HG02623 (cell line): ENCODE results near the gene KCNAB1.
A peak's percentile ranks its signal among the peaks of the same experiment; 100 is the strongest.
"Not testable (repeated sequence)": the region's sequence is repeated elsewhere in the genome, so short reads cannot be mapped to it uniquely, and the experiment has no call there.

Source experiments
- ATAC-seq: cut with Tn5 transposase; IDR thresholded peaks from one replicate; pipeline ENCODE4 v1.9.1; 2021; ENCODE audit warnings: moderate library complexity; ENCODE audit not compliant: unreplicated experiment

KCNAB1 gene

DNA sequence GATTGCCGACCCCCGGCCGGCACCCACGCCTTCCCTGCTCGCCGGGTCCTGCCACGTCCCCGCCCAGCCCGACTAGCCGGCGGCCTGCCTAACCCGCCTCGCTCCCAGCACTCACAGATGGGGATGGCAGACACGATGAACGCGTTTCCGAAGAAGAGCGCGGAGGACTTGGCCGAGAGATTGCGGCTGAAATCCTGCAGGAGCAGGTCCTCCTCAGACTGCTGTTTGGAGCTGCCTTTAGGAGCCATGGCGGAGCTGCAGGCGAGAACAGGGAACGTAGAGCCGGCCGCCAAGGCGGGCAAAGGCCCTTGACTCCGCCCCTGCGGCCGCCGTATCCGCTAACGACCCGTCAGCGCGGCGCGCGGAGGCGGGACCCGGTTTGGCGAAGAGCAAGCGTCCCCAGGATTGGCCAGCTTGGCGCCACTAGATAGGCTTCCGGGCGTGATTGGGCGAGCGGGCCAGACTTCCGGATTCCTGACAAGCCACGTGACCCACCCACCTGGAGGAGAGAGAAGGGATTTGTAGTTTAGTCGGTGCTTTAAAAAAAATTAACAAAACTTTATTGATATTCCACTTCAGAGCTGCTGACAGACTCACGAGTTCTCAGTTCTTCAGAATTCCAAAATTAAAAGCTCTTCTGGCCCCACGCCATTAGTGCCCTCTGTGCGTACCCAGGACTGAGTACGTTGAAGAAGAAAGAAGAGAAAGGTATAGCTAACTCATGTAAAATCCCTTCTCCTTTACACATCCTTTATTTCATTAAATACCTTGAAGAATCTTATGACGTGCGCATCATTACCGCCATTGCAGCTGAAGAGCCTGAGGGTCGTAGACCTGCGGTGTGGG, 434.7 kb downstream of the KCNAB1 start, which contains the start of gene SSR3:
Gene SSR3, minus strand, starts transcription at position 276 of the 846 bp plus-strand sequence. Its CDS starts 28 bp downstream, at position 248.
- ATAC-seq = peak; percentile 99

DNA sequence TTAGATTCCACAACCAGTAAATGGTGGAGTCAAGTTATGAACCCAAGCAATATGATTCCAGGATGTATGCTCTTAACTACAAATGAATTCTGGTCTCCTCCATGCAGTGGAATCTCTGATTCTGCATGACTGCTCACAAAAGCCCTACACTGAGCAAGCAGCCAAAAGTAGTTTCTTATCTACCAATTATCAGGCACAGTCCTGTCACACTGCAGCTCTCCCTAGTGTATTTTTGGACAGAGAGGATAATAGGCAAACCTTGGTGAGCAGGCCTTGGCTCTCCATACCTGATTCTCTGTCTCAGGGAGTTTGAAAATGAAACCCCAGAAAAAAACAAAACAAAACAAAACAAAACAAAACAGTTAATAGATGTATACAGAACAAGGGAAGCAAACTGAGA, 438.0 kb downstream of the KCNAB1 start:
- no peak for ATAC-seq

DNA sequence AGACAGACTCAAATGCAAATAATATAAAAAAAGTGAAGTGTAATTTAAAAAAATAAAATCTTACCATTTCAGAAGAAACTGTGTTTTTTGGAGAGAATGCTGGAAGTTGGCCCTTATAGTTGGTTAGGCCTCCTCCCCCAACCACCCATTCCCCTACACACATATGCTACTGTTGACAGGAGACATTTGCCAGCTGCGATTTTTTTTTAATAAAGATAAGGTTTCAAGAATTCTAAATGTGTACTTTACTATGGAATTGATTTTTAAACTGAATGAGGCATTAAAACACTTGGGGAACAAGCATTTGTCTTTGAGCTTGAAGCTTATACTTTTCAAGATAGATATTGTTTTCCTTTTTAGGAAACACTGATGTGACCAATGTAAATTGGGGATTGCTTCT, 438.9 kb downstream of the KCNAB1 start:
- no peak for ATAC-seq

DNA sequence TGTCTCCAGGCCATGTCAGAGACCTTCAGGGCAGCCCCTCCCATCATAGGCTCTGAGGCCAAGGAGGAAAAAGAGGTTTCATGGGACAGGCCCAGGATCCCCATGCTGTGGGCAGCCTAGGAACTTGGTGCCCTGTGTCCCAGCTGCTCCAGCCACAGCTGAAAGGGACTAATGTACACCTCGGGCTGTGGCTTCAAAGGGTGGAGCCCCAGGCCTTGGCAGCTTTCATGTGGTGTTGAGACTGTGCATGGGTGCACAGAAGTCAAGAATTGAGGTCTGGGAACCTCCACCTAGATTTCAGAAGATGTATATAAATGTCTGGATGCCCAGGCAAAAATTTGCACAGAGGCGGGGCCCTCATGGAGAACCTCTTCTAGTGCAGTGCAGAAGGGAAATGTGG, 441.2 kb downstream of the KCNAB1 start:
- ATAC-seq = no peak

DNA sequence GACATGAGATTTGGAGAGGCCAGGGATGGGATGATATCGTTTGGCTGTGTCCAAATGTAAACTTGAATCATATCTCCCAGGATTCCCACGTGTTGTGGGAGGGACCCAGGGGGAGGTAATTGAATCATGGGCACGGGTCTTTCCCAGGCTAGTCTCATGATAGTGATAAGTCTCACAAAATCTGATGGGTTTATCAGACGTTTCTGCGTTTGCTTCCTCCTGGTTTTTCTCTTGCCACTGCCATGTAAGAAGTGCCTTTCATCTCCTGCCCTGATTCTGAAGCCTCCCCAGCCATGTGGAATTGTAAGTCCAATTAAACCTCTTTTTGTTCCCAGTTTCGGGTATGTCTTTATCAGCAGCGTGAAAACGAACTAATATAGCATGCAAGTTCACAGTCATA, 442.1 kb downstream of the KCNAB1 start:
- not testable (repeated sequence) for ATAC-seq

DNA sequence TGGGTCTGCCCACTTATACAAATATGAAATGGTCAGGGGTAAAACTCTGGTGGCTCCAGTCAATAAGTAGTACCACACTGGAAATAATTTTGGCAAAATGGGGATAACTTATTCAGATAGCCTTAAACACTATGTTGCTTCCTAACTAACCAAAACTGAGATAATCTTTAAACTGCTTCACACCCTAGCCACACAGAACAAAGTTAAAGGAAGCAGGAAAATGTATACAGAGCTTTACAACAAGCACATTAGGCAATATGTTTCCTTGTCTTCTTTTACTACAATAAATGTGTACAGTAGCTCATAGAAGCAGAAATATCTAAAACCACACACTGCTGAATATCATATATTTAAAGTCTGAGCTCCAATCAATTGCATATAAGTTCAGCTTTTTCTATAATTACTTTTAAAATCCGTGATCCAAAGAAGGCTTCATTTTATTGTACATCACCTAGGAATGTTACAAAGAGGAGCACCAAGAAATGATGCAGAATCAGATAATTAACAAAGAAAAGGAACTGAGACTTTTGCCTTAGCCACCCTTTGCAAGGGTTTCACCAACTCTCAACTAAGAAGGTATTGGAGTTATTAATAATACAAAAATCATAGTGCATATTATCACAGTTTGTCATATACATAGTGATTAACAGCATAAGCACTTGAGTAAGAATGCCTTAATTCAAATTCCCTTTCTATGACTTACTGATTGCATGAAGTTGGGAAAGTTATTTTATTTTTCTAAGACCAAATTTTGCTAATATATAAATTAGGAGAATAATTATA, 443.7 kb downstream of the KCNAB1 start:
- ATAC-seq = no peak

DNA sequence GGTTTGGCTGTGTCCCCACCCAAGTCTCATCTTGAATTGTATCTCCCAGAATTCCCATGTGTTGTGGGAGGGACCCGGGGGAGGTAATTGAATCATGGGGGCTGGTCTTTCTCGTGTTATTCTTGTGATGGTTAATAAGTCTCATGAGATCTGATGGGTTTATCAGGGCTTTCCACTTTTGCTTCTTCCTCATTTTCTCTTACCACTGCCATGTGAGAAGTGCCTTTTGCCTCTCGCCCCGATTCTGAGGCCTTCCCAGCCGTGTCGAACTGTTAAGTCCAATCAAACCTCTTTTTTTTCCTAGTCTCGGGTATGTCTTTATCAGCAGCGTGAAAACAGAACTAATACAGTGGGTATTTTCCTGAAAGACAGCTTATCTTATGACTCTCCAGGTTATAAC, 448.6 kb downstream of the KCNAB1 start:
- not testable (repeated sequence) for ATAC-seq

DNA sequence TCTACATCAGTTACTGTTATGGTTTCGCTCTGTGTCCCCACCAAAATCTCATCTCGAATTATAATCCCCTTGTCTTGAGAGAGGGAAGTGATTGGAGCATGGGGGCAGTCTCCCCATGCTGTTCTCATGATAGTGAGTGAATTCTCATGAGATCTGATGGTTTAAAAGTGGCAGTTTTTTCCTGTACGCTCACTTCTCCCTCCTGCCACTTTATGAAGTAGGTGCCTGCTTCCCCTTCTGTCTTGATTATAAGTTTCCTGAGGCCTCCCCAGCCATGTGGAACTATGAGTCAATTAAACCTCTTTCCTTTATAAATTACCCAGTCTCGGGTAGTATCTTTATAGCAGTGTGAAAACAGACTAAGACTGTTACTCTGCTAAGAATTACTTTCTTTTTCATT, 449.5 kb downstream of the KCNAB1 start:
- ATAC-seq = not testable (repeated sequence)

DNA sequence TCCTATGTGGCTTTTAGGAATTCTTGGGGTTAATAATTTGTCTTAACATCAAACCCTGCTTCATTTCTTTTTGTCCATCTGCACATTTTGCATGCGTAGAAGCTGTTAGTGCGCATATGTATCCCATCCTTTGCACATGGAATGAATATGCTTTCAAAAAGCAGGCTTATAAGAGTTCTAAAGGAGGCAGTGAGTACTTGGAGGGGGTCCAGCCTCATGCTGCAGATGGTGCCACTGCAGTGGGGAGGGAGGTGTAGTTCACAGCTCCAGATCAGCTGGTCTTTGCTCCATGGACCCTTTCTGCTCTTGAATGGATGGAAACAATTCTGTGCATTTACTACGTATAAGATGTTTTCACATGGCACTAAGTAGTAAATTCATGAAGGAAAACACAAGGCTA, 455.3 kb downstream of the KCNAB1 start:
- ATAC-seq = no peak

DNA sequence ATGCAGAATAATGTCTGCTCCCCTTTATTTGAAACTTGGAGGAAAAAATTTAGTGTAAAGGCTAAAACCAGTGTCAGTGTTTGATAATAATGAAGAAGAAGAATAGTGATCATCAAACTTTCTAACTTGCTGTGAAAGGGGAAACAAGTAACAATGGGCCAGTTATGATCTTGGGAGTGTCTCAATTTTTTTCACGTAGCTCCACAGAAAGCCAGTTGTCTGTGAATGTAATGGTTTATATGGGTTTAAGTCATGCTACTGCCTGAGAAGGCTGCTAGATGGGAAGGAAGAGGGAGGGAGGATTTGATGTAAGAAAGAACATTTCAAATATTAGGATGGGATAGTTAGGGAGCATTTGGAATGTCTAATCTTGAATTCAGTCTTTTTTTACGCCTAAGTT, 455.7 kb downstream of the KCNAB1 start:
- no peak for ATAC-seq

DNA sequence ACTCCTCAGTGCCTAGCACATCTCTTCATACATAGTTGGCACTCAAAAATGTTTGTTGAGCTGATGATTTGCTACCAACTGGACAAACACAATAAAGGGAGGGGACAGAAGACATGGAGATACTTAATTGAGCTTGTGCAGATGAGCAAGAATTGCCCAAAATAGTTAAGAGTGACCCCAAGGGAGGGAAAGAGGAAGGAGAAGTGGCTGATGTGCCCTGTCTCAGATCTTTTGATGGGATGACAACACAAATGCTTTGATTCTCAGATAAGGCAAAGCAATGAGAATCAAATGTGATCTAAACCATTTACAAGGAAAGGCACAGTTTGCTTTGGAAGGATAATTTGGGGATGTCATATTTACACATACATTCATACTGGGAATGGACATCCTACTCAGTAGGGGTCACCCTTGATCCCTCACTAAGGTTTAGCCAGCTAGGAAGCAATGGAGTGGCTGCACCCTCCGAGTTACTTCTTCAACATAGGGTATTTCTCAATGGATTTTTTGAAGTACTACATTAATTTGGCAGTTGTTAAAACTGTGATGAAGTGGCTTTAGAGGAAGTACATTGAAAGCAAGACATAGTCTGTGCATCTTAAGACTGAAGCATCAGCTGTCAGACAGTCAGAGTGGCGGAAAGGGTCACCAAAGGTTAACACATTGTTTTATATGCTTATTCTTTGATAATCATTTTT, 456.4 kb downstream of the KCNAB1 start:
- ATAC-seq = no peak

DNA sequence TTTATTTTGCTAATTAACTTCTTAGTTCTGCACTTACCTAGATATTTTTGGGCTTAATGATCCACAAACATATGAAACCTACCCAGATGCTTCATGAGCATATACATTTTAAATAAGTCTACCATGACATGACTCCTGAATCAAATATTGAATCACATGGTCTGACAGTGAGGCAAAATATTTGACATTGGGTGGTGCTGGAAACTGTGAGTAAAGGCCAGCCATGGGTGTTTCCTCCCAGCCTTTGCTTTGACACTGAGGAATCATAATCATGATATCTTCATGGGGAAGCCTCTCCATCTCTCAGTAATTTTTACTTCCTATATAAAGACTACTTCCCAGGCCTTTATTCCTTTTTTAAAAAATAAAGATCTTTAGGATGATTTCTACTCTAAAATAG, 457.4 kb downstream of the KCNAB1 start:
- ATAC-seq = no peak

DNA sequence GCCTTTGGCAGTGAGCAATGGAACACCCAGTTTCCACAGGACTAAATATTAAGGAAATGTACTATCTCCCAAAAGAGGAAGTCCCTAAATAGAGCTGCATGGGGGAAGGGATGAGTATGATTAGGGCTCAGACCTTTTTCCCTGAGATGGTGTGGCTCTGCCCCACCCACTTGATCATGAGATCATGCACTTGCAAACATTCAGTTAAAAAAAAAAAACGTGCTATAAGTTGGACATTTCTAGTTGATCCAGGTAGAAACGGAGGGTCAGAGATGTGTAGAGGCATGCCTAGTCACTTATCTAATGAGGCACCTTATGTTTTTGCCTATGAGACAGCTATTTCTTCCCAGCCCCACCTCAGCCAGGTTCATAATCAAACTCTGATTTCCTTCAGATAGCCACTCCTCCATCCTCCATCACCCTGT, 459.1 kb downstream of the KCNAB1 start:
- no peak for ATAC-seq

DNA sequence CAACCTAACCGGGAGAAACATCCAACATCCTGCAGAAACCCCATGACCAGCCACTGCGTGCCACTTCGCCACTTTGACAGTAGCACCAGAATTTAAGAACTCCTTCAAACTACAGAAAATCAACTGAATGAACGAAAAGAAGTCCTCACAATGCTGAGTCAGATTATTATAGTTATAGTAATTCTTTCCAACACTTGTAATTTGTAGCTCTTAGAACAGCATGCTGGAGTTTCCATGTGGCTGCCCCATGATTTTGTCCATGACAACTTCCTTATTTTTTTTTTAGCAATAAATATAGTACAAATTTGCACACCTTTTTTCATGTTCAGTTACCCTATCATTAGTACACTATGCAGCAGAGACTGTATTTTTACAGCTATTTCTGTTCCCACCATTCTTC, 460.7 kb downstream of the KCNAB1 start:
- ATAC-seq = no peak

DNA sequence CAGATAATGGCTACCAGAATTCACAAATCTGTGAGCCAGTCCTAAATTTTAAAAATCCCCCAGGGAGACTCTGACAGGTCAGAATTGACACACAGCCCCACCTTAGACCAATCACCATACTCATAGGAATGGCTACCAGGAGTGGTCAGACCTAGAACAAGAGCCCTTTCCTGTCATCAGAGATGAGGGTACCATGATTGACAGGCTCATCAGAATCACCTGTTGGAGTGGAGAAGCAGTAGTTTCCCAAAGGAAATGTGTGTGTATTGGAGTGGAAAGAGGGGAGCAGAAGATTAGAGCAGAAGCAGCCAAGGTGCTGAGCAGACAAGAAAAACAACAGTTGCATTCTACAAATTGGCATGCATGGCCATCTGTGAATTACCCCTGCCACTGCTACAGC, 461.6 kb downstream of the KCNAB1 start:
- no peak for ATAC-seq

DNA sequence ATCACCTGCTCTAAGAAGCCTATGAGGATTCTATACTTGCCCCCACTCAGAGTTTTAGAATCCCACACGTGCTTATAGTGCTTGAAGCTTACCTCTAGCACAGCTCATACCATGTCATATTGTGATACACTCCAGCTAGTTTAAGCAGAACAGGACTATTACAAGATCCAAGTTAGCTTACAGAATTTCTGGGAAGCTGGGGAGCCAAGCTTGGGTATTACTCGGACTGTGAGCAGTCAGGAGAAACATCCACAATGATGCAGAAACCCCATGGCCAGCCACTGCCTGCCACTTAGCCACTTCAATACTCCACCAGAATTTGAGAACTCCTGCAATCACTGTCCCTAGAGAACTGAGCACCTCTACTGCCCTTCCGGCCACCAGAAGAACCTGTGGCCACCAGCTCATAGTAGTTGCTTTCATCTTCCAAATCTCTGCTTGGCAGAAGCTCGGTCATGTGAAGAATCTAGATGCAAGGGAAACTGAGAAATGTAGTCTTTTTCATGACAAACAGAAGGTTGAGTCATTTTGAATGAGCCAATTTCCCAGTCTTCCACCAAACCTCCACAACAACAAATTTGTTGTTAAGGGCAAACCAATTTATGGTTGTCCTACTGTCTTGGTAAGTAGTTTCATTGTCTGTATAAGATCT, 462.3 kb downstream of the KCNAB1 start:
- ATAC-seq = peak; percentile 50

DNA sequence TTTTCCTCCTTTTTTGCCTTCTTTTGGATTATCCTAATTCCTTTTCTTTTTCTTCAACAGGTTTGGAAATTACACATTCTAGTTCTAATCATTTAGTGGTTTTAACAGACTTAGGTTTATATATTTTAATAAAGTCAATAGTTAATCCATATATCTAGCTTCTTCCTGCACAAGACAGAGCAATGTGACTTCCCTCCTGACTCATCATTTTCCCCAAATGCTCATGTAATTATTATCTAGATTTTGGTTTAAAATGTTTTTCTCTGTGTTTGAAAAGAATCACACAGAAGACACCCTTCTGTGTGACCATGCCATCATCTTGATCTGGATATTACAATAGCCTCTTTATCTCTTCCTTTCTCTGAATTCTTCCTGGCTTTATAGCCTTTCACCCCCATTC, 463.1 kb downstream of the KCNAB1 start:
- ATAC-seq = no peak

DNA sequence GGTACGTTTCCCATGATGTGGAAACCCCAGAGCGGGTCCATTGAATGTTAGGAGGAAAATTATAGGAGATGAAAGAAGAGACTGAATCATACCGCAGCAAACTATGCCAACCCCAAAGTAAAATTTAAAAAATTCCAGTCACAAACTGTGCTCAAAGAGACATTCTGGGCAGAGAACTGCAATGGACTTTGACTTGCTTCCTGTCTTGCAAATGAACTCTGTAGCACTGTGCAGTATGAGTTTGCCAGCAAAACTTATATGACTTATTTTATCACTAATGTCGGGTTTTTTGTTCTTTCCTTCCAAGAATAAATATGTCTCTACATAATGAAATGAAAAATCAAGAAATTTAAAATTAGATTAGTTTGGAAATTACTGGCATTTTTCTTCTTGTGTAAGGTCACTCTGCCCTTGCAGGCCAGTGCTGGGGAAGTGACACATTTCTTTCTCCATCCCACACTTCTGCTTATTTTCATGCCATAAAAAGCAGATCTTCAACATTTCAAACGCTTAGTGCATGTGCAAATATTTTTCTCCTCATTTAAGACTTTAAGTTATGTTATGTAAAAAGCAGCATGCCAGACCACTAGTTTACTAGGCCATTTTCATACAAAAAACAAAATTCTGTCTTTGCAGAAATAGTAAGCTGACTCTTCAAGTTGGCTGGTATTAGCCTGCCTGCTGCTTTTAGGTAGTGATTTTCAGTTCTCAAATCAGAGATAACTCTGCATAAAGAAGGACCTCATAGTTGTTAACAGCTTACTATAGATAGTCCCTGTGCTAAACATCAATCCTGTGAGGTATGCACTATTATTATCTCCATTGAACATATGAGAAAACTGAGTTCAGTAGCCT, 466.8 kb downstream of the KCNAB1 start:
- ATAC-seq = peak; percentile 62

DNA sequence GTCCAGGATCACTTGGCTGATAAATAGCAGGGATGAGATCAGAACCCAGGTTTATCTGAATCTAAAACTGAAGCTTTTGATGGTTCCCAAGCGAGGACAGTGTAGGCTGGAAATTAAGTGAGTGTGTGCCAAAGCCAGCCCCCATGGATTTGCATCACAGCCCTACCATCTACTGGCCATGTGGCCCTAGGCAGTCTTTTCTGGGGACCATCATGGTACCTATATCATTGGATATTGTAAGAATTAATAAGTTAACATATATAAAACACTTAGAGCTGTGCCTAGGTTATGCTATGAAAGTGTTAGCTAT, 467.3 kb downstream of the KCNAB1 start:
- ATAC-seq = no peak
